Activated T-cell treated with anti-CD3 and anti-CD28 coated beads, Interleukin-2, amount 50 U/mL, for 72 hours (primary cell): ENCODE data around the gene STPG4. TPM values are rescaled to one million over a fixed set of nuclear protein-coding genes. Genes with fewer than 3 reads are reported as not detected.

ENCODE experiments used
- ATAC-seq, 2 donors: fragments of 150-1000 bp; cut with Tn5 transposase; replicated peaks in 1 of 2; 2 replicates each; pipeline ENCODE4 v1.10.0; 2021; ENCODE audit warnings: moderate library complexity in 2 of 2, mild to moderate bottlenecking in 1 of 2
- DNase-seq, 2 donors: peaks; one replicate each; pipeline ENCODE4 v3.0.0; 2021 to 2022; ENCODE audit warnings: mixed read lengths in 1 of 2
- H3K27ac Mint-ChIP-seq: one replicate; pipeline ENCODE4 v1.8.0; 2022; ENCODE audit warnings: mild to moderate bottlenecking, moderate library complexity, mixed read lengths
- H3K27me3 Mint-ChIP-seq: one replicate; pipeline ENCODE4 v1.8.0; 2022; ENCODE audit warnings: low read depth, mixed read lengths
- H3K36me3 Mint-ChIP-seq, 2 donors: one replicate each; pipeline ENCODE4 v1.8.0; 2022; ENCODE audit warnings: mixed read lengths in 2 of 2, mild to moderate bottlenecking in 1 of 2; ENCODE audit not compliant: insufficient read depth in 2 of 2
- H3K4me1 Mint-ChIP-seq: one replicate; pipeline ENCODE4 v1.8.0; 2022; ENCODE audit warnings: low read depth, mixed read lengths
- H3K4me3 Mint-ChIP-seq, 2 donors: one replicate each; pipeline ENCODE4 v1.8.0; 2022; ENCODE audit warnings: mild to moderate bottlenecking in 2 of 2, mixed read lengths in 2 of 2, moderate library complexity in 2 of 2
- H3K9me3 Mint-ChIP-seq, 2 donors: one replicate each; pipeline ENCODE4 v1.8.0; 2022; ENCODE audit warnings: mixed read lengths in 2 of 2
- total RNA-seq, 2 donors: library from RNA; stranded (reverse); gene quantifications; one replicate each; pipeline ENCODE4 v1.2.3, GENCODE V29; 2022

The STPG4 gene
- total RNA-seq, 2 donors from 2014 or later, result not detected

GRCh38 chr2:47088371-47089082 is 66.6 kb downstream of the STPG4 start:
- peaks cover 7% of the 10 kb centered on the region for H3K27me3 Mint-ChIP-seq
- H3K4me1 Mint-ChIP-seq, result no peaks in the 10 kb centered on the region
- no peaks in the 10 kb centered on the region for H3K36me3 Mint-ChIP-seq
- DNase-seq (no peak), ATAC-seq (no peak)
- H3K27ac Mint-ChIP-seq, result no peak overlapping the region
- no peaks in the 10 kb centered on the region for H3K9me3 Mint-ChIP-seq
- no peak overlapping the region for H3K4me3 Mint-ChIP-seq

- Mint-ChIP-seq H3K4me1 (no peaks in the 10 kb centered on the region), H3K36me3 (no peaks in the 10 kb centered on the region), H3K27me3 (peaks cover 7% of the 10 kb centered on the region), H3K9me3 (no peaks in the 10 kb centered on the region), H3K4me3 (no peak overlapping the region), H3K27ac (no peak overlapping the region)
- no peak for ATAC-seq
- no peak for DNase-seq
Measured at GRCh38 chr2:47087051-47087450, 68.1 kb downstream of the STPG4 start.

GRCh38 chr2:47086571-47086970 is 68.5 kb downstream of the STPG4 start:
- Mint-ChIP-seq H3K9me3 (no peaks in the 10 kb centered on the region), H3K27ac (no peak overlapping the region), H3K4me3 (no peak overlapping the region), H3K36me3 (no peaks in the 10 kb centered on the region), H3K4me1 (no peaks in the 10 kb centered on the region), H3K27me3 (peaks cover 7% of the 10 kb centered on the region)
- ATAC-seq (no peak), DNase-seq (no peak)

- Mint-ChIP-seq H3K27ac (peak overlapping the region; percentile 52), H3K4me1 (no peaks in the 10 kb centered on the region), H3K36me3 (no peaks in the 10 kb centered on the region), H3K27me3 (peaks cover 7% of the 10 kb centered on the region), H3K9me3 (no peaks in the 10 kb centered on the region), H3K4me3 (peak overlapping the region; percentile 62 to 70)
- DNase-seq (no peak), ATAC-seq (peak in 1 of 2 donors; percentile 49)
Measured at GRCh38 chr2:47086054-47086471, 69.0 kb downstream of the STPG4 start.

GRCh38 chr2:47083886-47084687 is 71.0 kb downstream of the STPG4 start:
- no peaks in the 10 kb centered on the region for H3K36me3 Mint-ChIP-seq
- peak overlapping the region; percentile 72 for H3K27ac Mint-ChIP-seq
- H3K4me3 Mint-ChIP-seq, result peak overlapping the region in 1 of 2 donors; percentile 31
- no peak for DNase-seq
- peaks cover 7% of the 10 kb centered on the region for H3K27me3 Mint-ChIP-seq
- no peak for ATAC-seq
- no peaks in the 10 kb centered on the region for H3K4me1 Mint-ChIP-seq
- no peaks in the 10 kb centered on the region for H3K9me3 Mint-ChIP-seq

- no peak overlapping the region for H3K27ac Mint-ChIP-seq
- ATAC-seq, result peak in 1 of 2 donors; percentile 8
- peaks cover 7% of the 10 kb centered on the region for H3K27me3 Mint-ChIP-seq
- no peaks in the 10 kb centered on the region for H3K36me3 Mint-ChIP-seq
- no peak for DNase-seq
- no peaks in the 10 kb centered on the region for H3K9me3 Mint-ChIP-seq
- H3K4me1 Mint-ChIP-seq, result no peaks in the 10 kb centered on the region
- H3K4me3 Mint-ChIP-seq, result no peak overlapping the region
Measured at GRCh38 chr2:47083485-47083884, 71.6 kb downstream of the STPG4 start.

GRCh38 chr2:47083005-47083404 is 72.1 kb downstream of the STPG4 start:
- Mint-ChIP-seq H3K4me1 (no peaks in the 10 kb centered on the region), H3K4me3 (no peak overlapping the region), H3K27ac (no peak overlapping the region), H3K36me3 (no peaks in the 10 kb centered on the region), H3K27me3 (peaks cover 7% of the 10 kb centered on the region), H3K9me3 (no peaks in the 10 kb centered on the region)
- ATAC-seq (peak; percentile 13 to 16), DNase-seq (no peak)

GRCh38 chr2:47080888-47081301 is 74.2 kb downstream of the STPG4 start:
- H3K4me1 Mint-ChIP-seq, result no peaks in the 10 kb centered on the region
- peaks cover under 1% of the 10 kb centered on the region for H3K27me3 Mint-ChIP-seq
- no peaks in the 10 kb centered on the region for H3K9me3 Mint-ChIP-seq
- H3K4me3 Mint-ChIP-seq, result no peak overlapping the region
- H3K27ac Mint-ChIP-seq, result no peak overlapping the region
- no peak for ATAC-seq
- no peaks in the 10 kb centered on the region for H3K36me3 Mint-ChIP-seq
- DNase-seq, result no peak

- Mint-ChIP-seq H3K4me1 (no peaks in the 10 kb centered on the region), H3K4me3 (no peak overlapping the region), H3K27ac (no peak overlapping the region), H3K36me3 (no peaks in the 10 kb centered on the region), H3K9me3 (no peaks in the 10 kb centered on the region), H3K27me3 (no peaks in the 10 kb centered on the region)
- peak in 1 of 2 donors; percentile 6 for ATAC-seq
- no peak for DNase-seq
Measured at GRCh38 chr2:47079515-47080412, 75.3 kb downstream of the STPG4 start.

GRCh38 chr2:47078541-47079482 is 76.3 kb downstream of the STPG4 start:
- H3K4me1 Mint-ChIP-seq, result no peaks in the 10 kb centered on the region
- DNase-seq (no peak), ATAC-seq (no peak)
- H3K9me3 Mint-ChIP-seq, result no peaks in the 10 kb centered on the region
- no peaks in the 10 kb centered on the region for H3K36me3 Mint-ChIP-seq
- no peak overlapping the region for H3K4me3 Mint-ChIP-seq
- no peaks in the 10 kb centered on the region for H3K27me3 Mint-ChIP-seq
- no peak overlapping the region for H3K27ac Mint-ChIP-seq

- peaks cover 5% of the 10 kb centered on the region for H3K4me1 Mint-ChIP-seq
- H3K36me3 Mint-ChIP-seq, result peaks cover 3 to 4% of the 10 kb centered on the region in 2 donors
- no peak for DNase-seq
- ATAC-seq, result no peak
- no peaks in the 10 kb centered on the region for H3K27me3 Mint-ChIP-seq
- H3K9me3 Mint-ChIP-seq, result no peaks in the 10 kb centered on the region
- H3K27ac Mint-ChIP-seq, result no peak overlapping the region
- no peak overlapping the region for H3K4me3 Mint-ChIP-seq
Measured at GRCh38 chr2:47077442-47078117, 77.5 kb downstream of the STPG4 start.
